HCT116 (cell line): ENCODE data around the gene IGSF21. TPM values are rescaled to one million over a fixed set of nuclear protein-coding genes. Genes with fewer than 3 reads are reported as not detected.

Experiments
- ATAC-seq: fragments of 200-7000 bp; cut with Tn5 transposase; 2 replicates; pipeline ENCODE4 v1.9.1; 2020; ENCODE audit warnings: mild to moderate bottlenecking, moderate library complexity
- BruUV-seq: library from RNA; stranded (reverse); fragments of 400-500 nt; replicated peaks from 2 replicates; lab custom pipeline; 2021; lab: Mats Ljungman, UMichigan
- CTCF ChIA-PET: fragments of 300-600 bp; sonication (Branson Sonifier 250); formaldehyde crosslinking; loops from one replicate; lab custom pipeline; 2021; ENCODE audit warnings: antibody characterized with exemption; lab: Charles Lee
- POLR2A ChIA-PET: fragments of 300-600, 350-600 bp; sonication (Branson Sonifier 250); formaldehyde crosslinking; loops from one replicate; lab custom pipeline; 2021; ENCODE audit warnings: antibody characterized with exemption; lab: Charles Lee
- RAD21 ChIA-PET, 2 experiments: fragments of 300-600 bp; sonication (Branson Sonifier 250); formaldehyde crosslinking; loops; one replicate each; lab custom pipeline; 2023; ENCODE audit warnings: low total read pairs in 2 of 2; ENCODE audit not compliant: uncharacterized antibody in 2 of 2, unreplicated experiment in 2 of 2, low non-redundant PET in 1 of 2; lab: Charles Lee
- DNase-seq: peaks from one replicate; pipeline ENCODE4 v3.0.0-alpha.2; 2010; ENCODE audit warnings: low read depth, low spot score
- H2AFZ ChIP-seq: fragments of 200-600 bp; shearing (Covaris generic), sonication (generic); 2 replicates; pipeline ENCODE4 v1.6.1; 2017; ENCODE audit warnings: low read depth, mixed run types, mixed read lengths, antibody characterized with exemption, low read length; ENCODE audit not compliant: poor library complexity, severe bottlenecking
- H3K27ac ChIP-seq: 2 replicates; pipeline ENCODE4 v1.5.1; 2012; ENCODE audit warnings: low read depth, low read length
- H3K27me3 ChIP-seq: fragments of 200-600 bp; sonication (generic); 2 replicates; pipeline ENCODE4 v1.6.1; 2016; ENCODE audit warnings: mixed run types, low read length, mixed read lengths; ENCODE audit not compliant: insufficient read depth
- H3K36me3 ChIP-seq, 2 experiments: fragments of 200-500 bp in 1 of 2; fragments of 200-600 bp in 1 of 2; sonication (Bioruptor generic) in 1 of 2; sonication (generic) in 1 of 2; 2 replicates each; pipeline versions ENCODE4 v1.5.1 to v1.6.1; 2014 to 2016; ENCODE audit warnings: low read length in 2 of 2, inconsistent platforms in 1 of 2, mixed read lengths in 1 of 2, mixed run types in 1 of 2; ENCODE audit not compliant: insufficient read depth in 2 of 2, control insufficient read depth in 1 of 2
- H3K4me1 ChIP-seq, 2 experiments: fragments of 200-600 bp in 1 of 2; sonication (generic) in 1 of 2; 2 replicates each; pipeline versions ENCODE4 v1.5.1 to v1.6.1; 2012 to 2017; ENCODE audit warnings: low read length in 2 of 2, inconsistent platforms in 1 of 2, mild to moderate bottlenecking in 1 of 2, mixed read lengths in 1 of 2, mixed run types in 1 of 2, moderate library complexity in 1 of 2; ENCODE audit not compliant: insufficient read depth in 2 of 2, control insufficient read depth in 1 of 2
- H3K4me2 ChIP-seq: fragments of 200-600 bp; sonication (generic); 2 replicates; pipeline ENCODE4 v1.6.1; 2017; ENCODE audit warnings: mixed run types, low read length, mixed read lengths
- H3K4me3 ChIP-seq, 2 experiments: fragments of 200-600 bp in 1 of 2; sonication (generic) in 1 of 2; replicated peaks in 1 of 2; 2 replicates each; pipeline ENCODE4 v1.5.1; 2011 to 2016; ENCODE audit warnings: low read length in 2 of 2, control low read depth in 1 of 2, low read depth in 1 of 2, mild to moderate bottlenecking in 1 of 2, mixed read lengths in 1 of 2, mixed run types in 1 of 2
- H3K79me2 ChIP-seq: fragments of 200-600 bp; sonication (generic); 2 replicates; pipeline ENCODE4 v1.6.1; 2017; ENCODE audit warnings: mild to moderate bottlenecking, mixed run types, low read length, moderate library complexity, mixed read lengths; ENCODE audit not compliant: insufficient read depth
- H3K9ac ChIP-seq: fragments of 200-600 bp; sonication (generic); 2 replicates; pipeline ENCODE4 v1.6.1; 2016; ENCODE audit warnings: low read length, mixed read lengths
- H3K9me2 ChIP-seq: fragments of 200-600 bp; sonication (generic), shearing (Covaris generic); 2 replicates; pipeline ENCODE4 v1.6.1; 2017; ENCODE audit warnings: mixed run types, mild to moderate bottlenecking, moderate library complexity; ENCODE audit not compliant: insufficient read depth
- H3K9me3 ChIP-seq, 2 experiments: fragments of 200-500 bp in 1 of 2; fragments of 200-600 bp in 1 of 2; sonication (Bioruptor generic) in 1 of 2; sonication (generic) in 1 of 2; 2 replicates each; pipeline ENCODE4 v1.6.1; 2014 to 2017; ENCODE audit warnings: low read length in 2 of 2, mixed read lengths in 2 of 2, inconsistent platforms in 1 of 2, low read depth in 1 of 2, mild to moderate bottlenecking in 1 of 2, mixed run types in 1 of 2, moderate library complexity in 1 of 2; ENCODE audit not compliant: control insufficient read depth in 1 of 2, insufficient read depth in 1 of 2
- H4K20me1 ChIP-seq: fragments of 200-600 bp; sonication (generic), shearing (Covaris generic); 2 replicates; pipeline ENCODE4 v1.6.1; 2017; ENCODE audit warnings: mixed run types, mild to moderate bottlenecking, moderate library complexity; ENCODE audit not compliant: insufficient read depth
- CEBPB ChIP-seq: IDR thresholded peaks from 2 replicates; pipeline ENCODE4 v1.6.1; 2012; ENCODE audit warnings: low read depth
- EZH2 ChIP-seq: fragments of 200-600 bp; sonication (generic); IDR thresholded peaks from 2 replicates; pipeline ENCODE4 v1.6.1; 2017; ENCODE audit warnings: antibody characterized with exemption, mixed run types
- EZH2phosphoT487 ChIP-seq: fragments of 200-600 bp; IDR thresholded peaks from 2 replicates; pipeline ENCODE4 v1.6.1; 2018; ENCODE audit warnings: antibody characterized with exemption, borderline replicate concordance
- FOSL1 ChIP-seq: IDR thresholded peaks from 2 replicates; pipeline ENCODE4 v1.6.1; 2012; ENCODE audit warnings: low read depth
- POLR2A ChIP-seq: IDR thresholded peaks from 2 replicates; pipeline ENCODE4 v1.7.0; 2011; ENCODE audit warnings: borderline replicate concordance; ENCODE audit not compliant: insufficient read depth, insufficient read length; ENCODE audit errors: extremely low read depth
- POLR2AphosphoS5 ChIP-seq: IDR thresholded peaks from 2 replicates; pipeline ENCODE4 v1.6.1; 2011; ENCODE audit warnings: mild to moderate bottlenecking, low read depth, low read length, moderate library complexity
- RAD21 ChIP-seq: IDR thresholded peaks from 2 replicates; pipeline ENCODE4 v1.6.1; 2012; ENCODE audit warnings: low read depth, mild to moderate bottlenecking
- SIN3A ChIP-seq: IDR thresholded peaks from 2 replicates; pipeline ENCODE4 v1.6.1; 2012; ENCODE audit warnings: low read depth
- YY1 ChIP-seq: IDR thresholded peaks from 2 replicates; pipeline ENCODE4 v1.6.1; 2011; ENCODE audit warnings: low read length, low read depth, moderate library complexity, mild to moderate bottlenecking; ENCODE audit not compliant: insufficient replicate concordance; ENCODE audit errors: extremely low read depth
- ZFX ChIP-seq: fragments of 450-650 bp; IDR thresholded peaks from 2 replicates; pipeline ENCODE4 v1.6.1; 2017
- ZNF274 ChIP-seq: fragments of 200-500 bp; sonication (Bioruptor generic); IDR thresholded peaks from 2 replicates; pipeline ENCODE4 v1.6.1; 2014; ENCODE audit warnings: mild to moderate bottlenecking, low read depth, low read length, inconsistent platforms
- intact Hi-C: fragments of 100-400 bp; cut with micrococcal nuclease; formaldehyde crosslinking; loops from 2 replicates; pipeline ENCODE4 v1.10.0; 2022
- total RNA-seq: library from RNA; stranded (reverse); gene quantifications from one replicate; pipeline ENCODE4 v1.2.1, GENCODE V29; 2021; ENCODE audit not compliant: unreplicated experiment
- TF ChIP-seq, protein P1 (sequence below): IDR thresholded peaks from 2 replicates; pipeline ENCODE4 v1.6.1; 2012
- TF ChIP-seq, protein P2 (sequence below): IDR thresholded peaks from 2 replicates; pipeline ENCODE4 v1.6.1; 2011; ENCODE audit warnings: mild to moderate bottlenecking, low read length, moderate library complexity; ENCODE audit not compliant: insufficient replicate concordance; ENCODE audit errors: extremely low read depth
- TF ChIP-seq, protein P3 (sequence below), 3 experiments: fragments of 200-600 bp in 1 of 3; sonication (generic) in 1 of 3; IDR thresholded peaks in 2 of 3; conservative IDR thresholded peaks in 1 of 3; 2 replicates each; pipeline ENCODE4 v1.5.1; 2012 to 2017; ENCODE audit warnings: low read depth in 2 of 3, low read length in 2 of 3, antibody characterized with exemption in 1 of 3, borderline replicate concordance in 1 of 3, control low read depth in 1 of 3, mild to moderate bottlenecking in 1 of 3, mixed read lengths in 1 of 3, mixed run types in 1 of 3, moderate library complexity in 1 of 3; ENCODE audit not compliant: insufficient read depth in 1 of 3
- TF ChIP-seq, protein P4 (sequence below): IDR thresholded peaks from 2 replicates; pipeline ENCODE4 v1.6.1; 2012

The IGSF21 gene
- total RNA-seq, 1 experiment from 2014 or later = not detected

DNA sequence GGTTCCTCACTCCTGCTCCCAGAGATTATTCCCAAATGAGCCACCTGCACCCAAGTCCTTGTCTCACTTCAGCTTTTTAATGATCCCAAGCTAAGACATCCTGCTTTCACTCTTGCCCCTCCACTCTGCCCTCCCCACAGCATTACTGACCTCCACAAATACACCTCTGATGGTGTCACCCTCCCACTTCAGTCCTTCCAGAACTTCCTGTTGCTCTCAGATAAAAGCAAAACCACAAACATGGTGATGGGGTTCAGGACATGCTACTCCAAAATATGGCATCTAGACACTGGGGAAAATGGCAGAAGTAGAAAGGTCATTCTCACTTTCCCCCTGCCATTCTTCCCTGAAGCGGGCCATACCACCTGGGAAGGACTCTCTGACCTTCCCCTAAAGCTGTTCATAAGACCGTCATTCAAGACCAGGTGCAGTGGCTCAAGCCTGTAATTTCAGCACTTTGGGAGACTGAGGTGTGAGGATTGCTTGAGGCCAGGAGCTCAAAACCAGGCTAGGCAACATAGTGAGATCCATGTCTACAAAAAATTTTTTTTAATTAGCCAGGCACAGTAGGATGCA is 307.4 kb downstream of the IGSF21 start:
- Histone ChIP-seq H3K79me2 (no peaks in the 10 kb centered on the region), H3K27ac (no peak overlapping the region), H3K4me2 (no peak overlapping the region), H3K4me3 (no peak overlapping the region), H3K9me2 (no peaks in the 10 kb centered on the region), H3K9ac (no peak overlapping the region), H3K36me3 (no peaks in the 10 kb centered on the region), H3K9me3 (peaks cover 5% of the 10 kb centered on the region in 2 experiments; a peak in 2 of 4 replicates), H2AFZ (no peak overlapping the region), H3K27me3 (no peaks in the 10 kb centered on the region), H3K4me1 (peaks cover 7 to 19% of the 10 kb centered on the region in 2 experiments), H4K20me1 (no peaks in the 10 kb centered on the region)
- ATAC-seq (no peak), DNase-seq (no peak)
- ChIA-PET POLR2A (no interaction called here), RAD21 (no interaction called here), CTCF (no interaction called here)
- no peak for TF ChIP-seq SIN3A
- TF ChIP-seq, protein P1, sequence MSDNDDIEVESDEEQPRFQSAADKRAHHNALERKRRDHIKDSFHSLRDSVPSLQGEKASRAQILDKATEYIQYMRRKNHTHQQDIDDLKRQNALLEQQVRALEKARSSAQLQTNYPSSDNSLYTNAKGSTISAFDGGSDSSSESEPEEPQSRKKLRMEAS = no peak
- no peak for TF ChIP-seq POLR2A
- TF ChIP-seq POLR2AphosphoS5 = no peak
- no peak for TF ChIP-seq EZH2phosphoT487
- TF ChIP-seq CEBPB = no peak
- intact Hi-C loops = no loop called here
- BruUV-seq = no TSS peak

DNA sequence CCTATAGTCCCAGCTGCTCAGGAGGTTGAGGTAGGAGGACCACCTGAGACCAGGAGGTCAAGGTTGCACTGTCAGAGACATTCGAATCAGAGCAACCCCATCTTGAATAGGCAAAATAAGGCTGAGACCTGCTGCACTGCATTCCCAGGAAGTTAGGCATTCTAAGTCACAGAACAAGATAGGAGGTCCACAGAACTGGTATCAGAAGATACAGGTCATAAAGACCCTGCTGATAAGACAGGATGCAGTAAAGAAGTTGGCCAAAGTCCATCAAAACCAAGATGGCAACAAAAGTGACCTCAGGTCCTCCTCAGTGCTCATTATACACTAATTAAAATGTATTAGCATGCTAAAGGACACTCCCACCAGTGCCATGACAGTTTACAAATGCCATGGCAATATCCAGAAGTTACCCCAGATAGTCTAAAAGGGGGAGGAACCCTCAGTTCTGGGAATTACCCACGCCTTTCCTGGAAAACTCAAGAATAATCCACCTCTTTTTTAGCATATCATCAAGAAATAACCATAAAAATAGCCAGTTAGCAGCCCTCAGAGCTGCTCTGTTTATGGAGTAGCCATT is 307.9 kb downstream of the IGSF21 start:
- H3K27me3 ChIP-seq = no peaks in the 10 kb centered on the region
- DNase-seq (no peak), ATAC-seq (no peak)
- H3K4me1 ChIP-seq = peaks cover 7 to 19% of the 10 kb centered on the region in 2 experiments
- no TSS peak for BruUV-seq
- H3K4me3 ChIP-seq = no peak overlapping the region
- RAD21 ChIA-PET = no interaction called here
- CTCF ChIA-PET = no interaction called here
- intact Hi-C loops = no loop called here
- H4K20me1 ChIP-seq = no peaks in the 10 kb centered on the region
- no peak overlapping the region for H3K9ac ChIP-seq
- no peak overlapping the region for H3K4me2 ChIP-seq
- peaks cover 5% of the 10 kb centered on the region in 2 experiments; a peak in 2 of 4 replicates for H3K9me3 ChIP-seq
- no peaks in the 10 kb centered on the region for H3K36me3 ChIP-seq
- H3K27ac ChIP-seq = no peak overlapping the region
- no peaks in the 10 kb centered on the region for H3K9me2 ChIP-seq
- H3K79me2 ChIP-seq = no peaks in the 10 kb centered on the region
- POLR2A ChIA-PET = no interaction called here
- H2AFZ ChIP-seq = no peak overlapping the region
- TF ChIP-seq FOSL1 (no peak), POLR2A (no peak), ZNF274 (no peak), SIN3A (no peak), POLR2AphosphoS5 (no peak), RAD21 (no peak), EZH2 (no peak), CEBPB (no peak), YY1 (no peak), ZFX (no peak)
- TF ChIP-seq, protein P2, sequence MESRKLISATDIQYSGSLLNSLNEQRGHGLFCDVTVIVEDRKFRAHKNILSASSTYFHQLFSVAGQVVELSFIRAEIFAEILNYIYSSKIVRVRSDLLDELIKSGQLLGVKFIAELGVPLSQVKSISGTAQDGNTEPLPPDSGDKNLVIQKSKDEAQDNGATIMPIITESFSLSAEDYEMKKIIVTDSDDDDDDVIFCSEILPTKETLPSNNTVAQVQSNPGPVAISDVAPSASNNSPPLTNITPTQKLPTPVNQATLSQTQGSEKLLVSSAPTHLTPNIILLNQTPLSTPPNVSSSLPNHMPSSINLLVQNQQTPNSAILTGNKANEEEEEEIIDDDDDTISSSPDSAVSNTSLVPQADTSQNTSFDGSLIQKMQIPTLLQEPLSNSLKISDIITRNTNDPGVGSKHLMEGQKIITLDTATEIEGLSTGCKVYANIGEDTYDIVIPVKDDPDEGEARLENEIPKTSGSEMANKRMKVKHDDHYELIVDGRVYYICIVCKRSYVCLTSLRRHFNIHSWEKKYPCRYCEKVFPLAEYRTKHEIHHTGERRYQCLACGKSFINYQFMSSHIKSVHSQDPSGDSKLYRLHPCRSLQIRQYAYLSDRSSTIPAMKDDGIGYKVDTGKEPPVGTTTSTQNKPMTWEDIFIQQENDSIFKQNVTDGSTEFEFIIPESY = no peak
- TF ChIP-seq, protein P3, sequence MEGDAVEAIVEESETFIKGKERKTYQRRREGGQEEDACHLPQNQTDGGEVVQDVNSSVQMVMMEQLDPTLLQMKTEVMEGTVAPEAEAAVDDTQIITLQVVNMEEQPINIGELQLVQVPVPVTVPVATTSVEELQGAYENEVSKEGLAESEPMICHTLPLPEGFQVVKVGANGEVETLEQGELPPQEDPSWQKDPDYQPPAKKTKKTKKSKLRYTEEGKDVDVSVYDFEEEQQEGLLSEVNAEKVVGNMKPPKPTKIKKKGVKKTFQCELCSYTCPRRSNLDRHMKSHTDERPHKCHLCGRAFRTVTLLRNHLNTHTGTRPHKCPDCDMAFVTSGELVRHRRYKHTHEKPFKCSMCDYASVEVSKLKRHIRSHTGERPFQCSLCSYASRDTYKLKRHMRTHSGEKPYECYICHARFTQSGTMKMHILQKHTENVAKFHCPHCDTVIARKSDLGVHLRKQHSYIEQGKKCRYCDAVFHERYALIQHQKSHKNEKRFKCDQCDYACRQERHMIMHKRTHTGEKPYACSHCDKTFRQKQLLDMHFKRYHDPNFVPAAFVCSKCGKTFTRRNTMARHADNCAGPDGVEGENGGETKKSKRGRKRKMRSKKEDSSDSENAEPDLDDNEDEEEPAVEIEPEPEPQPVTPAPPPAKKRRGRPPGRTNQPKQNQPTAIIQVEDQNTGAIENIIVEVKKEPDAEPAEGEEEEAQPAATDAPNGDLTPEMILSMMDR (IDR thresholded peaks at IDR 0.05 in 2 of 3, conservative IDR thresholded peaks at IDR 0.05 in 1 of 3; ENCODE audit: borderline replicate concordance in 1 of 3, insufficient read depth in 1 of 3, low read depth in 2 of 3, low read length in 2 of 3) = no peak
- TF ChIP-seq, protein P4, sequence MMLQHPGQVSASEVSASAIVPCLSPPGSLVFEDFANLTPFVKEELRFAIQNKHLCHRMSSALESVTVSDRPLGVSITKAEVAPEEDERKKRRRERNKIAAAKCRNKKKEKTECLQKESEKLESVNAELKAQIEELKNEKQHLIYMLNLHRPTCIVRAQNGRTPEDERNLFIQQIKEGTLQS = no peak
